ENCODE results near the gene CENPF. TPM values are rescaled to one million over a fixed set of nuclear protein-coding genes. Genes with fewer than 3 reads are reported as not detected.
"Not testable (repeated sequence)": the region's sequence is repeated elsewhere in the genome, so short reads cannot be mapped to it uniquely, and the experiment has no call there.

The CENPF gene
- total RNA-seq, 2 experiments from 2014 or later: 173 to 203 TPM

GRCh38 chr1:214658785-214659184, 55.8 kb downstream of the CENPF start:
- Mint-ChIP-seq H3K27ac (no peak overlapping the region), H3K27me3 (no peaks in the 10 kb centered on the region), H3K4me1 (no peaks in the 10 kb centered on the region), H3K4me3 (no peak overlapping the region), H3K9me3 (no peaks in the 10 kb centered on the region), H3K36me3 (ENCODE audit: low read depth) (peaks cover 77% of the 10 kb centered on the region)
- DNase-seq: no peak
- ChIA-PET POLR2A (no interaction called here), CTCF (interaction anchor here (2.7 kb wide), 1 partner anchor 10 kb away, joined by 14 read pairs; no protein-coding TSS in a partner anchor)

GRCh38 chr1:214660190-214660589, 57.2 kb downstream of the CENPF start:
- ChIA-PET CTCF (interaction anchor here (2.7 kb wide), 1 partner anchor 11 kb away, joined by 14 read pairs; no protein-coding TSS in a partner anchor), POLR2A (no interaction called here)
- DNase-seq: no peak
- Mint-ChIP-seq H3K36me3 (ENCODE audit: low read depth) (peaks cover 78% of the 10 kb centered on the region), H3K27me3 (no peaks in the 10 kb centered on the region), H3K4me1 (no peaks in the 10 kb centered on the region), H3K27ac (no peak overlapping the region), H3K9me3 (no peaks in the 10 kb centered on the region), H3K4me3 (no peak overlapping the region)

DNA sequence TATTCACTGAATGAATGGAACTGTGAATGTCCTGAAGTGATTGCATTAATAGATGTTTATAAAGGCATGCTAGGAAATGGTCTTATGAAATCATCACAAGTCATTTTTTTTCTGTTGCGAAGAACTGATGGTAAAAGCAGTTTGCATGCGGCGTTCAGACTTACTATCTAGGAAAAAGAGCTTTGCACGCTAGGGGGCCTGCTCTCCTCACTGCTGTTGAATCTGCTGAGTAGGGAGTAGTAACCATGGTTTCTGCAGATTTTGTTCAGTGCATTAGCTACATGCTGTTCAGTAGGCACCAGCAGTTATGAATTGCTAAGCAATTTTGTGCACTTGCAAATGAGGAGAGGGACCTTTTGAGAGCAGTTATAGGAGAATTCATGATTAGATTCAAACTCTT, 57.9 kb downstream of the CENPF start:
- no peaks in the 10 kb centered on the region for H3K4me1 Mint-ChIP-seq
- POLR2A ChIA-PET: no interaction called here
- H3K9me3 Mint-ChIP-seq: no peaks in the 10 kb centered on the region
- CTCF ChIA-PET: interaction anchor here (2.7 kb wide), 1 partner anchor 12 kb away, joined by 14 read pairs; no protein-coding TSS in a partner anchor
- H3K27ac Mint-ChIP-seq: no peak overlapping the region
- H3K4me3 Mint-ChIP-seq: no peak overlapping the region
- peaks cover 77% of the 10 kb centered on the region for H3K36me3 Mint-ChIP-seq (ENCODE audit: low read depth)
- H3K27me3 Mint-ChIP-seq: no peaks in the 10 kb centered on the region
- DNase-seq: peak; percentile 12

- Mint-ChIP-seq H3K36me3 (ENCODE audit: low read depth) (peaks cover 79% of the 10 kb centered on the region), H3K9me3 (no peaks in the 10 kb centered on the region), H3K4me3 (no peak overlapping the region), H3K27ac (no peak overlapping the region), H3K27me3 (no peaks in the 10 kb centered on the region), H3K4me1 (no peaks in the 10 kb centered on the region)
- DNase-seq: no peak
- CTCF ChIA-PET: interaction anchor here (1.2 to 1.4 kb wide), 2 partner anchors 10 to 16 kb away, joined by 3 to 6 read pairs; no protein-coding TSS in a partner anchor
- POLR2A ChIA-PET: no interaction called here
Measured at GRCh38 chr1:214662223-214662785, 59.3 kb downstream of the CENPF start.

DNA sequence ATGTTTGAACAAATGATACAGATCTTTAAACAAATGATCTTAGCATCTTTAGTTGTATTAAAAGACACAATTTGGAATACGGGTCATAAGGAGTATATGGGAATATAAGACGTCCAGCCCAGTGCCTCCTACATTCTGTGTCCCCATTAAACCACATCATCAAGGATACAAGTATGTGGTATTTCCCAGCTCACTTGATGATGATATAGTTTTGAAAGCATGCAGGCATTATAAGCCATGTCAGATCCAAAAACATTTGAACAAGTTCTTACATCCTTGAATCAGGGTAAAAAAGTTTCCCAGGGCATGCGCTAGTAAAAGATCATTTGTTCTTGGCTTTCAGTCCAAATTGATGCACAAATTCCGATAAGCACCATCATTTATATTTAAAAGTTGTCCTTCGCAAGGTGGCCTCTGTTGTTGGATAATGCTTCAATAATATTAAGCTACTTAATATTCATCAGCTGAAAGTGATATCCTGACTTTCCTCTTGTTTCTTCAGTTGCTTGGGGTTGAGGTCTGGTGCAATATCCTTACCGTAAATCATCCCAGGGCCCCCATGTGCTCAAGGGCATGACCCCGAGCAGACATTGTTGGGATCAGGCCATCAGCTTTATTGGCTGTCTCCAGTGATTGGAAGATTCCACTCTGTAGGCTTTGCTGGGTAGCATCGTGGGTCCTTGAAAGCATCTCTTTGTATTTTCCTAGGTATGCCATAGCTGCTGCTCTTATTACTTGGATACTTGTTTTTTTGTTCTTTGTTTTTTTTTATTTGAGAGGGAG, 61.8 kb downstream of the CENPF start:
- CTCF ChIA-PET: no interaction called here
- peaks cover 75% of the 10 kb centered on the region for H3K36me3 Mint-ChIP-seq (ENCODE audit: low read depth)

GRCh38 chr1:214665606-214666110, 62.7 kb downstream of the CENPF start:
- Mint-ChIP-seq H3K36me3 (ENCODE audit: low read depth) (peaks cover 78% of the 10 kb centered on the region), H3K9me3 (no peaks in the 10 kb centered on the region), H3K27me3 (no peaks in the 10 kb centered on the region), H3K27ac (no peak overlapping the region), H3K4me1 (no peaks in the 10 kb centered on the region), H3K4me3 (no peak overlapping the region)
- ChIA-PET CTCF (no interaction called here), POLR2A (no interaction called here)
- no peak for DNase-seq

More for the DNA sequence above, 61.8 kb downstream of the CENPF start:
- H3K4me3 Mint-ChIP-seq: no peak overlapping the region
- no peak for DNase-seq
- H3K27ac Mint-ChIP-seq: no peak overlapping the region
- H3K4me1 Mint-ChIP-seq: no peaks in the 10 kb centered on the region
- H3K27me3 Mint-ChIP-seq: no peaks in the 10 kb centered on the region
- POLR2A ChIA-PET: no interaction called here
- H3K9me3 Mint-ChIP-seq: no peaks in the 10 kb centered on the region

DNA sequence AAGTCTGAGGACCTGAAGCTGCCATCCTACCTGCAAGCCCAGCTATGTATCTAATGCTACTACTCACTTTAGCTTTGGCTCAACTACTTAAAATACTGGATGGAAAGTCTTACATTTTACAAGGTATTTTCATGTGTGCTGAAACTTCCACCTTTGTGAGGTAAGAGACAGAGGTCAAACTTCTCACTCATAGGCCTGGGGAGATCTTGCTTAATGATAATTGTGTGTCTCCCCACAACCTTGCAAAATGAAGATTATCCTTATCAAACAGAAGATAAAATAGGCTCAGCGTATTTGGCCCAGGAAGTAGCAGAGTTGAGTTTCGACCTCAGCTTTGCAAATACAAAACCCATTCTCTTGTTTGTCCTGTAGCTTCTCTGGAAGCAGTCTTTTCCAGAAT, 63.7 kb downstream of the CENPF start:
- CTCF ChIA-PET: no interaction called here
- Mint-ChIP-seq H3K27ac (no peak overlapping the region), H3K4me1 (no peaks in the 10 kb centered on the region), H3K9me3 (no peaks in the 10 kb centered on the region), H3K4me3 (no peak overlapping the region), H3K27me3 (no peaks in the 10 kb centered on the region), H3K36me3 (ENCODE audit: low read depth) (peaks cover 76% of the 10 kb centered on the region)
- POLR2A ChIA-PET: no interaction called here
- DNase-seq: no peak

- Mint-ChIP-seq H3K27me3 (no peaks in the 10 kb centered on the region), H3K36me3 (ENCODE audit: low read depth) (peaks cover 61% of the 10 kb centered on the region), H3K9me3 (peaks cover 2% of the 10 kb centered on the region), H3K27ac (no peak overlapping the region), H3K4me3 (no peak overlapping the region), H3K4me1 (peaks cover 2% of the 10 kb centered on the region)
- DNase-seq: no peak
- ChIA-PET POLR2A (no interaction called here), CTCF (interaction anchor here (1.2 kb wide), 1 partner anchor 24 kb away, joined by 4 read pairs; no protein-coding TSS in a partner anchor)
Measured at GRCh38 chr1:214670098-214670497, 67.1 kb downstream of the CENPF start.

DNA sequence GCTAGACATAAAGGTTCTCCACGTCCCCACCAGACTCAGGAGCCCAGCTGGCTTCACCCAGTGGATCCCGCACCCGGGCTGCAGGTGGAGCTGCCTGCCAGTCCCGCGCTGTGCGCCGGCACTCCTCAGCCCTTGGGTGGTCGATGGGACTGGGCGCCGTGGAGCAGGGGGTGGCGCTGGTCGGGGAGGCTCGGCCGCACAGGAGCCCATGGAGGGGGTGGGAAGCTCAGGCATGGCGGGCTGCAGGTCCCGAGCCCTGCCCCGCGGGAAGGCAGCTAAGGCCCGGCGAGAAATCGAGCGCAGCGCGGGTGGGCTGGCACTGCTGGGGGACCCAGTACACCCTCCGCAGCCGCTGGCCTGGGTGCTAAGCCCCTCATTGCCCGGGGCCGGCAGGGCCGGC, 70.0 kb downstream of the CENPF start:
- H3K36me3 Mint-ChIP-seq (ENCODE audit: low read depth): peaks cover 33% of the 10 kb centered on the region
- DNase-seq, H3K4me1 Mint-ChIP-seq, CTCF ChIA-PET, POLR2A ChIA-PET, H3K27ac Mint-ChIP-seq, H3K9me3 Mint-ChIP-seq, H3K27me3 Mint-ChIP-seq, H3K4me3 Mint-ChIP-seq: not testable (repeated sequence)

DNA sequence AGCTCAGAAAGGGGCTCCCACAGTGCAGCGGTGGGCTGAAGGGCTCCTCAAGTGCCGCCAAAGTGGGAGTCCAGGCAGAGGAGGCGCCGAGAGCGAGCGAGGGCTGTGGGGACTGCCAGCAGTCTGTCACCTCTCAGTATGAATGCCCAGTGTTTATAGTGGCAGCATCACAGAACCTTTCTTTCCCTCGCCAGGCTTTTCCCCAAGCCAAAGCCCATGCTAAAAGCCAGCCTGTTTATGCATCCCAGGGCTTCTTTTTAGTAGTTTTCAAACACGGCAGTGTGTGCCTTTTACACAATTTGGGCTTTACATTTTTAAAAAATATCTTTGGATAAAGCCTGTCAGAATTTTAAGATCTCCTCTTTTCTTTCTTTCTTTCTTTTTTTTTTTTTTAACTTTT, 70.6 kb downstream of the CENPF start:
- no peak overlapping the region for H3K27ac Mint-ChIP-seq
- H3K36me3 Mint-ChIP-seq (ENCODE audit: low read depth): peaks cover 33% of the 10 kb centered on the region
- no peak for DNase-seq
- CTCF ChIA-PET: no interaction called here
- H3K9me3 Mint-ChIP-seq: peaks cover 2% of the 10 kb centered on the region
- H3K27me3 Mint-ChIP-seq: no peaks in the 10 kb centered on the region
- H3K4me1 Mint-ChIP-seq: peaks cover 2% of the 10 kb centered on the region
- no peak overlapping the region for H3K4me3 Mint-ChIP-seq
- POLR2A ChIA-PET: no interaction called here

DNA sequence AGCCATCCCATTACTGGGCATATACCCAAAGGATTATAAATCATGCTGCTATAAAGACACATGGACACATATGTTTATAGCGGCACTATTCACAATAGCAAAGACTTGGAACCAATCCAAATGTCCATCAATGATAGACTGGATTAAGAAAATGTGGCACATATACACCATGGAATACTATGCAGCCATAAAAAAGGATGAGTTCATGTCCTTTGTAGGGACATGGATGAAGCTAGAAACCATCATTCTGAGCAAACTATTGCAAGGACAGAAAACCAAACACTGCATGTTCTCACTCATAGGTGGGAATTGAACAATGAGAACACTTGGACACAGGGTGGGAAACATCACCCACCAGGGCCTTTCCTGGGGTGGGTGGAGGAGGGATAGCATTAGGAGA, 72.5 kb downstream of the CENPF start:
- peaks cover 20% of the 10 kb centered on the region for H3K36me3 Mint-ChIP-seq (ENCODE audit: low read depth)
- CTCF ChIA-PET, POLR2A ChIA-PET: not testable (repeated sequence)

DNA sequence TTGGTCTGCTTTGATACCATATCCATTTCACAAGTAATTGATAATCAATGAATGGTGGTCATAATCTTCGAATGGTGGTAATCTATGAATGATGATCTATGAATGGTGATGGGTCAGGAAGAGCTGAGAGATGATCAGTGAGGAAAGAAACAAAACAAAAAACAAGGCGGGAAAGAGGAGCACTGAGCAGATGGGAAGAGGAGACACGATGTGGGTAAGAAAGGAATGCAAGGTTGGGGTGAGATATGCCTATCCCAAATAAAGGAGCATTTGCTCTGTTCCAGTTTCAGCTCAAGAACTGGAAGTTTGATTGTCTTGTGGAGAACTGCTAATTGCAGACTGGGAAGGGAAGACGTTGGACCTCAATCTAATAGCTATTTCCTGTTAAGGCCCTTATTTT, 73.8 kb downstream of the CENPF start:
- CTCF ChIA-PET: no interaction called here

More for the DNA sequence above, 72.5 kb downstream of the CENPF start:
- H3K27ac Mint-ChIP-seq, H3K4me3 Mint-ChIP-seq, DNase-seq, H3K27me3 Mint-ChIP-seq, H3K4me1 Mint-ChIP-seq, H3K9me3 Mint-ChIP-seq: not testable (repeated sequence)

GRCh38 chr1:214677945-214678344, 75.0 kb downstream of the CENPF start:
- POLR2A ChIA-PET: no interaction called here
- Mint-ChIP-seq H3K4me3 (no peak overlapping the region), H3K9me3 (peaks cover 2% of the 10 kb centered on the region), H3K36me3 (ENCODE audit: low read depth) (peaks cover 3% of the 10 kb centered on the region), H3K27ac (no peak overlapping the region), H3K4me1 (peaks cover 2% of the 10 kb centered on the region), H3K27me3 (no peaks in the 10 kb centered on the region)
- CTCF ChIA-PET: interaction anchor here (1.5 kb wide), 1 partner anchor 19 kb away, joined by 3 read pairs; no protein-coding TSS in a partner anchor
- no peak for DNase-seq

More for the DNA sequence above, 73.8 kb downstream of the CENPF start:
- Mint-ChIP-seq H3K9me3 (peaks cover 2% of the 10 kb centered on the region), H3K27ac (no peak overlapping the region), H3K4me1 (peaks cover 2% of the 10 kb centered on the region), H3K36me3 (ENCODE audit: low read depth) (peaks cover 13% of the 10 kb centered on the region), H3K27me3 (no peaks in the 10 kb centered on the region), H3K4me3 (no peak overlapping the region)
- POLR2A ChIA-PET: no interaction called here
- no peak for DNase-seq

Measured in activated CD4-positive, alpha-beta T cell treated with anti-CD3 and anti-CD28 coated beads, Interleukin-2, amount 10 ng/mL, durations not matched to agents 7 days and 5 days (primary cell).